GM06990 (cell line): ENCODE measurements around the gene ACR.
"Not testable (repeated sequence)": the region's sequence is repeated elsewhere in the genome, so short reads cannot be mapped to it uniquely, and the experiment has no call there.

Experiments used
- DNase-seq: peaks from one replicate; pipeline ENCODE4 v3.0.0-alpha.2; 2011; ENCODE audit not compliant: insufficient read length; ENCODE audit errors: extremely low read depth
- H3K27me3 ChIP-seq: replicated peaks from 2 replicates; pipeline ENCODE4 v1.6.0; 2011; ENCODE audit warnings: low read length; ENCODE audit not compliant: control insufficient read depth, insufficient read depth
- H3K36me3 ChIP-seq: 2 replicates; pipeline ENCODE4 v1.5.1; 2011; ENCODE audit warnings: low read length; ENCODE audit not compliant: control insufficient read depth, insufficient read depth
- H3K4me3 ChIP-seq: replicated peaks from 2 replicates; pipeline ENCODE4 v1.5.1; 2011; ENCODE audit warnings: low read depth, mild to moderate bottlenecking, control low read depth, low read length
- TF ChIP-seq, protein P1 (sequence below): IDR thresholded peaks from 2 replicates; pipeline ENCODE4 v1.5.1; 2011; ENCODE audit warnings: low read length, control low read depth, mild to moderate bottlenecking, inconsistent platforms; ENCODE audit not compliant: insufficient read depth, poor library complexity, severe bottlenecking

ACR gene

DNA sequence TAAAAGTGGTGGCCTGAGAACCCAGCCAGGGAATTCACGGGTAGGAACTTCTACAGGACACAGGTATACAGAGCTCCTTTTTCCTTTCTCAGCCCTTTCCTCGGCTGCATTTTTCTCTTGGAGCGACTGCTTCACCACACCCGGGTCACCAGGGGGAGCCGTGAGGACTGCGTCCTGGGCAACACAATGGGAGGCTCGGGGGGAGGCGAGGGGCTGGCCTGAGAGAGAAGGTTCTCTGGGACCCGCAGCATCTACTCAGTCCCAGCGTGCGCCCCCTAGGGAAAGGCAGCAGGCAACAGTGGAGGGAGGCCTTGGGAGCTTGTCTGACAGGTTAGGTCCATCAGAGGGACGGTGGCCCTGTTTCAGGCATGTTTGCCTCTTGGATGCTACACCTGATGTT is 37.1 kb downstream of the ACR start:
- TF ChIP-seq, protein P1, sequence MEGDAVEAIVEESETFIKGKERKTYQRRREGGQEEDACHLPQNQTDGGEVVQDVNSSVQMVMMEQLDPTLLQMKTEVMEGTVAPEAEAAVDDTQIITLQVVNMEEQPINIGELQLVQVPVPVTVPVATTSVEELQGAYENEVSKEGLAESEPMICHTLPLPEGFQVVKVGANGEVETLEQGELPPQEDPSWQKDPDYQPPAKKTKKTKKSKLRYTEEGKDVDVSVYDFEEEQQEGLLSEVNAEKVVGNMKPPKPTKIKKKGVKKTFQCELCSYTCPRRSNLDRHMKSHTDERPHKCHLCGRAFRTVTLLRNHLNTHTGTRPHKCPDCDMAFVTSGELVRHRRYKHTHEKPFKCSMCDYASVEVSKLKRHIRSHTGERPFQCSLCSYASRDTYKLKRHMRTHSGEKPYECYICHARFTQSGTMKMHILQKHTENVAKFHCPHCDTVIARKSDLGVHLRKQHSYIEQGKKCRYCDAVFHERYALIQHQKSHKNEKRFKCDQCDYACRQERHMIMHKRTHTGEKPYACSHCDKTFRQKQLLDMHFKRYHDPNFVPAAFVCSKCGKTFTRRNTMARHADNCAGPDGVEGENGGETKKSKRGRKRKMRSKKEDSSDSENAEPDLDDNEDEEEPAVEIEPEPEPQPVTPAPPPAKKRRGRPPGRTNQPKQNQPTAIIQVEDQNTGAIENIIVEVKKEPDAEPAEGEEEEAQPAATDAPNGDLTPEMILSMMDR, result peak; percentile 58
- peak; percentile 22 for DNase-seq
- not testable (repeated sequence) for H3K4me3 ChIP-seq, H3K27me3 ChIP-seq, H3K36me3 ChIP-seq

DNA sequence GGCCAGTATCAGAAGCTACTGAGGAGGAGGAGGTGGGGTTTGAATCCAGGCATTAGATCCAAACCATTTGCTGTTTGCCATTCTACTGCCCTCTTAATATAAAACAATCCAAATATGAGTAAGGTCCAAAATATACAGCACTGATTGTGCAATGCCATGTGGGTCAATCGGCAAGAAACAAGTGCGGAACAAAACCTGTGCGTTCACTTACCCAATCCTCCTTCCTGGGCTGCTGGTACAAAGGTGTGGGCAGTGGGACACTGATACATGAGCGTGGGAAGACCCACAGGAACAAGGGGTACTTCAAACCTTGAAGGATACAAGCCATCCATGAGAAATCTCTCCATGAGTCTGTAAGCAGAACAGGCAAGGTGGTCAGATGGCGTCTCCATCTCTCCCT is 39.6 kb downstream of the ACR start:
- not testable (repeated sequence) for H3K36me3 ChIP-seq, H3K4me3 ChIP-seq, DNase-seq, H3K27me3 ChIP-seq

DNA sequence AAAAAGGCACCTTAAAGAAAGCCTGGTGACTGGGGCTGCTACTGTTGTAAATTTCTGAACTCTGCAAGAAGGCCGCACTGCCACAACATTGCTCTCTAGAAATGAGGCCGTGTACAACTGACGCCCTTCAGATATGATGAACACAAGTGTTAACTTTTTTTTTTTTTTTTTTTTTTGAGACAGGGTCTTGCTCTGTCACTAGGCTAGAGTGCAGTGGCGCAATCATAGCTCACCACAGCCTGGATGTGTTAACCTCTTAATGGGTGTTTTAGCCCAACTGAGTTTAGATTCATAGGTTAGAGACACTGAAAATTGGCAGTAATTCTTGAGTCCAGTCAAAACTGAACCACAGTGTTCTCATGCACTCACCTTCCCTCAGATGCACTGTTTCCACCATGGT is 42.2 kb downstream of the ACR start:
- not testable (repeated sequence) for DNase-seq, H3K27me3 ChIP-seq, H3K36me3 ChIP-seq, H3K4me3 ChIP-seq

DNA sequence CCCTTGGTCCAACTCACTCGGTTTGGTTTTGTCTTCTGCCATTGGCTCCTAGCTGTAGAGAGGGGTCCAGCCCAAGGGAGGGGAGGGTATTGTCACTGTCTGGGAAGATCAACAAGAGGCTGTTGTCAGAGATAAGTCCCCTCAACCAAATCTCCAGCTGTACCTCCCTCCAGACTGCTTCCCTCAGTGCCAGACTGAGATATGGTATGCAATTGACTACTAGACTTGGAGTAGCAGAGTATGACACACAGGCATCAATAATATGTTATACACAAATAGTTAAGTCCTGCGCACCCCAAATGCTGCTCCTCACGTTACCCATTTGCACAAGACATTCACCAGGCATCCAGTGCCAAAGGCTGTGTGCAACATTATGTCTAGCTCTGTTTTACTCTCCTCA is 44.2 kb downstream of the ACR start:
- H3K4me3 ChIP-seq, DNase-seq, H3K36me3 ChIP-seq, H3K27me3 ChIP-seq: not testable (repeated sequence)

DNA sequence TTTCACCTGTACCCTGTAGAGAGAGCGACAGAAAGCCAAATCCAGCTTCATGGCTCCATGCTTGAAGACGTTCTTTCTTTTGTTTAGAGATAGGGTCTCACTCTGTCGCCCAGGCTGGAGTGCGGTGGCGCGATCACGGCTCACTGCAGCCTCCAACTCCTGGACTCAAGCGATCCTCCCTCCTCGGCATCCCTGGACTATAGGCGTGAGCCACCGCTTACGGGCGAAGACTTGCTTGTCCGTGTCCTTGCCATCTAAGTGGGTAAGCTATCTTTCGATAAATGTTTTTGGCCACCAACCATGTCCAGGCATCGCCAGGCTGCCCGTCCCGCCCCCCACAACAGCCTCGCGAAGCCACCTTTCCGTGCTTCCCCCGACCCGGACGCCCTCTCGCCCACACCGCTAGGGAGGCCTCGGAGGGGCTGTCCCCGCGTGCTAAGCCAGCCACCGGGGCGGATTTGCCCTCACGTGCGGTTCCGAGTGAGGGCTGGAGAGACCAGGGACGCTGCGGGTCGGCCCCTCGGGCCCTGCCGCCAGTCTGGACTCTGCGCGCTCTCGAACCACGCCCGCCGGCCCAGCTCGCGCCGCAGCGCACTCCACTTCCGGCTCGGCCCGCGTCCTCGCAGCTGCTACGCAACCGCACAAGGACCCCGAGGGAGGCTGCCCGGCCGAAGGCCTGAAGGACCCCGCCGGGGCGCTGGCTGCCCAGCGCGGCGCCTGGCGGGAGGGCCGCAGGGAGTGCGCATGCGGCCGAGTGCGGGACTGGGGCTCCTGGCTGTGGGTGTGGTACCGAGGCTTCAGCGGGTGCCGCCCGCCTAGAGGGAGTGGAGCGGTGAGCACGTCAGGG is 45.3 kb downstream of the ACR start, which contains the start of gene RABL2B:
RABL2B (minus strand) TSS at position 604 of the 847 bp plus-strand sequence. CDS start 1,342 bp downstream, outside the sequence.
- H3K27me3 ChIP-seq, H3K36me3 ChIP-seq: not testable (repeated sequence)
- peak; percentile 93 for DNase-seq
- peak within 1 kb of the TSS; percentile 67 for H3K4me3 ChIP-seq

DNA sequence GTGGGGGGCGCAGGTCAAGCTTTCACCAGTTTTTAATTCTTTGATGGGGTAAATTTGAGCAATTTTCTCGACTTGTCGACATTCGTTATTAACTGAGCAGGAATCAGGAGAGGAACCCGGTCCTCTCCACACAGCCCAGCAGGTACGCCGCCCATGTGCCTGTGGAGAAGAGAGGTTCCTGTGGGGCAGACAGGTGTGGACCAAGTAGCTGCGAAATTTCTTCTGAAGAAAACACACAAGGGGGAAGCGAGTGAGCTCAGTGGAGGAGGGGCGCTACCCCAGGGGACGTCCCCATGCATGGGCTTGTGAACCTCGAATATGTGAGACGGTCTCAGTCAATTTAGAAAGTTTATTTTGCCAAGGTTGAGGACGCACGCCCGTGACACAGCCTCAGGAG is 45.9 kb downstream of the ACR start:
- not testable (repeated sequence) for H3K27me3 ChIP-seq, H3K36me3 ChIP-seq, DNase-seq
- H3K4me3 ChIP-seq, result peak overlapping the region; percentile 60

DNA sequence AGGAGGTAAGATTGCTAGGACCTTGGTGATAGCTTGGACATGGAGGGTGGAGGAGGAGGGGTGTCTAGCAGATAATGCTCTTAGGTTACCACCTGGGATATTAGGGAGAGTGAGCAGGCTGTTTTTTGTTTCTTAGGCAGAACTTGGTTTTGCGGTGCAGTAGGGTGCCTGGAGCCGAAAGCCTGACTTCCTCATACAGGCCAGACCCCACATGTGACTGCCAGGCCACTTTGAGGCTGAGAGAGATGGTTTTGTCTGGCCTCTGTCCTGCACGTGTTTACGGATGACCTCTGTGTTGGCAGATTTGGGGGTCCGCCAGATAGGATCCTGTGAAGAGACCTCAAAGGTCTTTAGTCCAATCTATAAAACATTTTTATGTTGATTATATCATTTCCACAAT is 47.3 kb downstream of the ACR start:
- not testable (repeated sequence) for DNase-seq, H3K27me3 ChIP-seq, H3K36me3 ChIP-seq, H3K4me3 ChIP-seq

DNA sequence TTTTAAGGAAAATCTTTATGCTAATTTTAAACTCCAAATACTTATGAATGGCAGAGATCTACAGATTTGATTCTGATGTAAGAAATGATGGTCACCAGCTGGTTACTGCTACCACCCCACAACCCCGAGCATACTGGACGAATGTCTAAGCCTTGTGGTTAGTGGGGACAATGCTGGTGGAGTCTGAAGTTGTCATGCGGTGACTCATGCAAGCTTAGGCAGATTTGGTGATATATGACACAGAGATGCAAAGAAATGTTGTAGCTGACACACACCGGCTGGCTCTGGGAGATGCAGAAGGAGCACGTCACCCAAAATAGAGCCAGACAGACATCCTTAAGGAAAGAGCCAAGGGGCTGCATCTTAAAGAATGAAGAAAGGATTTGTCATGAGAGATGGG is 48.9 kb downstream of the ACR start:
- not testable (repeated sequence) for H3K4me3 ChIP-seq, DNase-seq, H3K27me3 ChIP-seq, H3K36me3 ChIP-seq
